SK-N-SH (cell line): ENCODE measurements around the gene TMIE. TPM values are rescaled to one million over a fixed set of nuclear protein-coding genes. Genes with fewer than 3 reads are reported as not detected.

Experiments
- CTCF ChIA-PET: fragments of 300-600, 350-600 bp; formaldehyde crosslinking; extraction: SDS; loops from one replicate; lab custom pipeline; 2021; lab: Yijun Ruan, JAX
- POLR2A ChIA-PET: fragments of 350-600 bp; sonication (Branson Sonifier 250); formaldehyde crosslinking; extraction: SDS; loops from one replicate; lab custom pipeline; 2020; ENCODE audit warnings: antibody characterized with exemption, inconsistent platforms; lab: Yijun Ruan, JAX
- DNase-seq: peaks from one replicate; pipeline ENCODE4 v3.0.0; 2012
- H2AFZ ChIP-seq: fragments of 200-600 bp; sonication (generic); 2 replicates; pipeline ENCODE4 v1.8.1; 2016; ENCODE audit warnings: antibody characterized with exemption, mild to moderate bottlenecking, low read depth
- H3F3A ChIP-seq: fragments of 200-600 bp; sonication (generic); replicated peaks from 2 replicates; pipeline ENCODE3; 2016; ENCODE audit warnings: antibody characterized with exemption, mild to moderate bottlenecking; ENCODE audit not compliant: insufficient read depth
- H3K27ac ChIP-seq, 2 experiments: fragments of 200-500 bp in 1 of 2; fragments of 200-600 bp in 1 of 2; sonication (Bioruptor generic) in 1 of 2; sonication (generic), shearing (Covaris generic) in 1 of 2; 2 replicates each; pipeline versions ENCODE4 v1.5.1 to v1.6.1; 2014 to 2016; ENCODE audit warnings: low read depth in 2 of 2, inconsistent platforms in 1 of 2, low read length in 1 of 2, mild to moderate bottlenecking in 1 of 2, mixed read lengths in 1 of 2
- H3K27me3 ChIP-seq: fragments of 200-600 bp; sonication (generic), shearing (Covaris generic); 2 replicates; pipeline ENCODE4 v1.6.1; 2016; ENCODE audit warnings: mixed run types; ENCODE audit not compliant: insufficient read depth
- H3K36me3 ChIP-seq, 2 experiments: fragments of 200-500 bp in 1 of 2; fragments of 200-600 bp in 1 of 2; sonication (Bioruptor generic) in 1 of 2; sonication (generic) in 1 of 2; replicated peaks in 1 of 2; 2 replicates each; pipeline versions ENCODE3 to v1.5.1; 2014 to 2016; ENCODE audit warnings: low read length in 1 of 2, mild to moderate bottlenecking in 1 of 2; ENCODE audit not compliant: insufficient read depth in 2 of 2, control insufficient read depth in 1 of 2
- H3K4me1 ChIP-seq, 2 experiments: fragments of 200-500 bp in 1 of 2; fragments of 200-600 bp in 1 of 2; sonication (Bioruptor generic) in 1 of 2; sonication (generic), shearing (Covaris generic) in 1 of 2; 2 replicates each; pipeline versions ENCODE4 v1.5.1 to v1.6.1; 2014 to 2016; ENCODE audit warnings: low read depth in 1 of 2, low read length in 1 of 2, mixed run types in 1 of 2; ENCODE audit not compliant: insufficient read depth in 2 of 2, control insufficient read depth in 1 of 2
- H3K4me2 ChIP-seq: fragments of 200-600 bp; sonication (generic), shearing (Covaris generic); 2 replicates; pipeline ENCODE4 v1.6.1; 2017; ENCODE audit warnings: mixed run types
- H3K4me3 ChIP-seq, 2 experiments: fragments of 200-500 bp in 1 of 2; fragments of 200-600 bp in 1 of 2; sonication (Bioruptor generic) in 1 of 2; sonication (generic), shearing (Covaris generic) in 1 of 2; 2 replicates each; pipeline versions ENCODE4 v1.5.1 to v1.8.1; 2014 to 2016; ENCODE audit warnings: low read depth in 2 of 2, inconsistent platforms in 1 of 2, low read length in 1 of 2, mild to moderate bottlenecking in 1 of 2, mixed read lengths in 1 of 2, moderate library complexity in 1 of 2
- H3K79me2 ChIP-seq: fragments of 200-600 bp; sonication (generic); 2 replicates; pipeline ENCODE4 v1.8.1; 2017; ENCODE audit warnings: mild to moderate bottlenecking; ENCODE audit not compliant: insufficient read depth
- H3K9ac ChIP-seq: fragments of 200-600 bp; sonication (generic); 2 replicates; pipeline ENCODE4 v1.6.1; 2017; ENCODE audit warnings: mixed run types
- H3K9me2 ChIP-seq: fragments of 200-600 bp; sonication (generic); 2 replicates; pipeline ENCODE4 v1.6.1; 2017; ENCODE audit warnings: mixed run types
- H3K9me3 ChIP-seq: fragments of 200-600 bp; sonication (generic); 2 replicates; pipeline ENCODE4 v1.6.1; 2017; ENCODE audit warnings: mixed run types, mild to moderate bottlenecking, moderate library complexity
- H4K20me1 ChIP-seq: fragments of 200-600 bp; sonication (generic); 2 replicates; pipeline ENCODE4 v1.6.1; 2017; ENCODE audit warnings: mild to moderate bottlenecking, mixed run types; ENCODE audit not compliant: insufficient read depth
- CHD2 ChIP-seq: fragments of 150-350 bp; IDR thresholded peaks from 2 replicates; pipeline ENCODE4 v1.6.1; 2018; ENCODE audit warnings: low read length; ENCODE audit not compliant: partially characterized antibody
- EP300 ChIP-seq, 2 experiments: IDR thresholded peaks; 2 replicates each; pipeline versions ENCODE4 v1.4.0 to v1.6.1; 2012; ENCODE audit warnings: borderline replicate concordance in 1 of 2, low read depth in 1 of 2, low read length in 1 of 2
- EZH2phosphoT487 ChIP-seq: fragments of 200-600 bp; sonication (generic); IDR thresholded peaks from 2 replicates; pipeline ENCODE4 v1.6.1; 2017; ENCODE audit warnings: low read depth, mixed run types, mild to moderate bottlenecking, antibody characterized with exemption, moderate library complexity, borderline replicate concordance
- JUND ChIP-seq: IDR thresholded peaks from 2 replicates; pipeline ENCODE4 v1.4.0; 2012
- MXI1 ChIP-seq: IDR thresholded peaks from 2 replicates; pipeline ENCODE4 v1.6.1; 2012; ENCODE audit warnings: mild to moderate bottlenecking, low read depth, low read length, improper control_type of control experiment
- NFIC ChIP-seq: IDR thresholded peaks from 2 replicates; pipeline ENCODE4 v1.4.0; 2012; ENCODE audit warnings: borderline replicate concordance
- POLR2AphosphoS5 ChIP-seq: IDR thresholded peaks from 2 replicates; pipeline ENCODE4 v1.6.1; 2012; ENCODE audit warnings: low read depth, low read length
- RFX5 ChIP-seq: IDR thresholded peaks from 2 replicates; pipeline ENCODE4 v1.6.1; 2012; ENCODE audit warnings: mild to moderate bottlenecking, improper control_type of control experiment, low read length
- WGBS: methylation state at CpG from one replicate; pipeline ENCODE4 v1.1.6; 2017; ENCODE audit warnings: low lambda C conversion rate; 5-methylcytosine and 5-hydroxymethylcytosine counted together
- polyA plus RNA-seq, 3 experiments: library from polyadenylated mRNA; depleted of rRNA; stranded (reverse); fragments of >200 nt; gene quantifications; 2 replicates each; pipeline ENCODE4 v1.2.3, GENCODE V29; 2012
- TF ChIP-seq, protein P1 (sequence below): IDR thresholded peaks from 2 replicates; pipeline ENCODE4 v1.4.0; 2012; ENCODE audit warnings: low read depth, borderline replicate concordance
- TF ChIP-seq, protein P2 (sequence below): fragments of 200-600 bp; sonication (generic); IDR thresholded peaks from 2 replicates; pipeline ENCODE4 v1.6.1; 2017; ENCODE audit warnings: antibody characterized with exemption, mild to moderate bottlenecking, moderate library complexity

The TMIE gene
- polyA plus RNA-seq, 1 of the 3 experiments (the other 2 are of a cell fraction) = 0.03 TPM

DNA sequence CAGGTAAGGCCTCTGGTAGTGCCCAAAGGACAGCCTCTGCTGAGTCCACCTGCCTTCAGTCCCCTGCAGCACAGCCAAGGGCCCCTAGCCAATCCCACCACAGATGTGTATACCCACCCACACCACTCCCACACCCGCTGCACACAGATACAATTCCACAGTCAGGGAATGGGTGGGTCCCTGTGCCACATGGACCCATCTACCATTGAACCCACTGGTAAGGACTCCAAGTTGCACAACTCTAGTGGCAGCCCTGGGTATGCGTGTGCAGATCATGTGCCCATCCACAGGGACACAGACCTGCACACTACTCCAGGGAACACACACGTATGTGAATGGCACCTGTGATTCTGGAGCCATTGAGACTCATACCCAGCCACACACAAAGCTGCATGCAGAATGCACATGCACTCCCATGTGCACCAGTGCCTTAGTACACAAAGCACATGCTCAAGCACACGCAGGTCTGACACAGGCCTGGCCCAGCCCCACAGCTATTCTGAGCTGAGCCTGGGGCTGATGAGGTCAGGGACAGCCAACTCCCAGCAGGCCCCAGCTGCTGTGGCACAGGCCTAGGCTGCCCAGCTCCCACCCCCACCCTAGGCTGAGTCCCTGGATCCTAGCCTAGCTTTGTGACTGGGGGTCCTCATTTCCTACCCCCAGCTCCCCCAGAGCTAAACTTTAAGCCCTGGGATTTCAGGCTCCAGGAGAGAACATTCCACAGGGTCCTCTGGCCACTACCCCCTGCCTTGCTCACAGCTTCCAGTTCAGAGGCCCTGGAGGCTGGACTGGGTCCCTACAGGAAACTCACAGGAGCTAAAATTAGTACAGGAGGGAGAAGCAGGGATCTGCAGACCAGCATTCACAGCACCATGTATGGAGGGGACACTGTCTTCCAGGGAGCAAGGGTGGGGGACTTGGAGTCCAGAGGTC lies 5.0 kb upstream of the TMIE start (continued):
- TF ChIP-seq, protein P1, sequence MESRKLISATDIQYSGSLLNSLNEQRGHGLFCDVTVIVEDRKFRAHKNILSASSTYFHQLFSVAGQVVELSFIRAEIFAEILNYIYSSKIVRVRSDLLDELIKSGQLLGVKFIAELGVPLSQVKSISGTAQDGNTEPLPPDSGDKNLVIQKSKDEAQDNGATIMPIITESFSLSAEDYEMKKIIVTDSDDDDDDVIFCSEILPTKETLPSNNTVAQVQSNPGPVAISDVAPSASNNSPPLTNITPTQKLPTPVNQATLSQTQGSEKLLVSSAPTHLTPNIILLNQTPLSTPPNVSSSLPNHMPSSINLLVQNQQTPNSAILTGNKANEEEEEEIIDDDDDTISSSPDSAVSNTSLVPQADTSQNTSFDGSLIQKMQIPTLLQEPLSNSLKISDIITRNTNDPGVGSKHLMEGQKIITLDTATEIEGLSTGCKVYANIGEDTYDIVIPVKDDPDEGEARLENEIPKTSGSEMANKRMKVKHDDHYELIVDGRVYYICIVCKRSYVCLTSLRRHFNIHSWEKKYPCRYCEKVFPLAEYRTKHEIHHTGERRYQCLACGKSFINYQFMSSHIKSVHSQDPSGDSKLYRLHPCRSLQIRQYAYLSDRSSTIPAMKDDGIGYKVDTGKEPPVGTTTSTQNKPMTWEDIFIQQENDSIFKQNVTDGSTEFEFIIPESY = no peak
- TF ChIP-seq CHD2 (no peak), NFIC (no peak), POLR2AphosphoS5 (no peak), MXI1 (no peak), EZH2phosphoT487 (no peak), JUND (no peak)
- TF ChIP-seq, protein P2, sequence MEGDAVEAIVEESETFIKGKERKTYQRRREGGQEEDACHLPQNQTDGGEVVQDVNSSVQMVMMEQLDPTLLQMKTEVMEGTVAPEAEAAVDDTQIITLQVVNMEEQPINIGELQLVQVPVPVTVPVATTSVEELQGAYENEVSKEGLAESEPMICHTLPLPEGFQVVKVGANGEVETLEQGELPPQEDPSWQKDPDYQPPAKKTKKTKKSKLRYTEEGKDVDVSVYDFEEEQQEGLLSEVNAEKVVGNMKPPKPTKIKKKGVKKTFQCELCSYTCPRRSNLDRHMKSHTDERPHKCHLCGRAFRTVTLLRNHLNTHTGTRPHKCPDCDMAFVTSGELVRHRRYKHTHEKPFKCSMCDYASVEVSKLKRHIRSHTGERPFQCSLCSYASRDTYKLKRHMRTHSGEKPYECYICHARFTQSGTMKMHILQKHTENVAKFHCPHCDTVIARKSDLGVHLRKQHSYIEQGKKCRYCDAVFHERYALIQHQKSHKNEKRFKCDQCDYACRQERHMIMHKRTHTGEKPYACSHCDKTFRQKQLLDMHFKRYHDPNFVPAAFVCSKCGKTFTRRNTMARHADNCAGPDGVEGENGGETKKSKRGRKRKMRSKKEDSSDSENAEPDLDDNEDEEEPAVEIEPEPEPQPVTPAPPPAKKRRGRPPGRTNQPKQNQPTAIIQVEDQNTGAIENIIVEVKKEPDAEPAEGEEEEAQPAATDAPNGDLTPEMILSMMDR = no peak

DNA sequence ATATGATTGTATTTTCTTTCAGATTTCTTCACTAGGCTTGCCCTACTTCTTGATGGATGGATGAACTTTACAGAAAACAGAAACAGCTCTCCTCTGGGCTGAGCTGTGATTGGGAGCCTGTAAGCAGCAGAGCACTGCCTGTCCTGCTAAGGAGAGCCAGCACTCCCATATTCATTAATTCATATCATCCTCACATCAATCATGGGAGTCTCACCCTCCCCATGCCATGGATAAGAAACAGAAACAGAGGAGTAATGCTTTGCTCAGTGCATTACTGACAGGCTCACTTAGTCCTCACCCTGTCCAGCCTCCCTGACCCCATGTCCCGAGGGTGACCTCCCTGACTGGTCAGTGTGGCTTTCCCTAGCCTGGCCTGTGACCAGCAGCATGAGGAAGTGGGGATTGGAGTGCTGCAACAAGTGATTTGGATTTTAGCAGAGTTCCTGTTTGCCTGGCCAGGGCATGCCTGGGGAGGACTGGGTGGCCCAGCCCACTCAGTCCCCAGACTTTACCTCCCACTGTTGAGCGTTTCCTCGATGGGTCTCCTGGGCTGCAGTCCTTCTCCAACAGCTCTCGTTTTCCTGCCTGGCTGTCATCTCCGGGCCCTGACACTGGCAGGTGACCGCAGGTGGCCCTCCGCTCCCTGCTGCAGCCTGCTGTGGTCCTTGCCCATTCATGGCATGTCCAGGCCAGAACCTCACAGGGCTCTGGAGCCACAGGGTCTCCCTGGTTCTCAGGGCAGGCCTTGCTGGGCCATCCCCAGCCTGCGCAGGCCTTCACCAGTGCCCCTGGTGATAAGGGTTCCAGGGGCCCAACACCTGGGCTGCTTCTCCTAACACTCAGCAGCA lies 1.3 kb upstream of the TMIE start:
- peaks cover 14% of the 10 kb centered on the region for H3K27me3 ChIP-seq
- DNase-seq = peak; percentile 52
- H2AFZ ChIP-seq = no peak overlapping the region
- H3K9ac ChIP-seq = no peak overlapping the region
- peaks cover 0 to 50% of the 10 kb centered on the region in 2 experiments; a peak in 1 of 4 replicates for H3K4me1 ChIP-seq
- no peaks in the 10 kb centered on the region for H3K9me3 ChIP-seq
- H3K9me2 ChIP-seq = no peaks in the 10 kb centered on the region
- no peaks in the 10 kb centered on the region for H3F3A ChIP-seq
- H3K4me3 ChIP-seq = no peak overlapping the region
- no peaks in the 10 kb centered on the region for H3K36me3 ChIP-seq
- no peaks in the 10 kb centered on the region for H3K79me2 ChIP-seq
- CTCF ChIA-PET = interaction anchor here (0.8 to 4.2 kb wide), 8 partner anchors 28 to 224 kb away, joined by 3 to 52 read pairs (median 12); no protein-coding TSS in a partner anchor
- 0 out of 4 replicates have a peak, but pooled peaks of 1 of the 2 experiments have one; percentile 18 for TF ChIP-seq EP300 (IDR thresholded peaks at IDR 0.05; ENCODE audit: borderline replicate concordance in 1 of 2, low read depth in 1 of 2, low read length in 1 of 2)
- no peak for TF ChIP-seq RFX5
- peak overlapping the region in 1 of 2 experiments; percentile 94; a peak in 2 of 4 replicates for H3K27ac ChIP-seq
- POLR2A ChIA-PET = interaction anchor here (0.7 to 1.3 kb wide), 2 partner anchors 145 to 494 kb away, joined by 3 to 7 read pairs; no protein-coding TSS in a partner anchor
- no peak overlapping the region for H3K4me2 ChIP-seq
- WGBS = 89% methylated on average over 6 of the region's 8 CpGs
- no peaks in the 10 kb centered on the region for H4K20me1 ChIP-seq
